C4-2B (cell line): Measurements from ENCODE around the gene KLK5.
"Not testable (repeated sequence)": the region's sequence is repeated elsewhere in the genome, so short reads cannot be mapped to it uniquely, and the experiment has no call there.

Experiments
- CTCF ChIP-seq: fragments of 450-650 bp; conservative IDR thresholded peaks from 2 replicates; pipeline ENCODE4 v1.5.1; 2017; ENCODE audit warnings: mild to moderate bottlenecking
- ZFX ChIP-seq: fragments of 450-650 bp; IDR thresholded peaks from 2 replicates; pipeline ENCODE4 v1.6.1; 2017

GRCh38 chr19:50984416-50984815 lies 31.6 kb upstream of the KLK5 start:
- not testable (repeated sequence) for TF ChIP-seq CTCF, ZFX
